ENCODE results near the gene ASB15.

DNA sequence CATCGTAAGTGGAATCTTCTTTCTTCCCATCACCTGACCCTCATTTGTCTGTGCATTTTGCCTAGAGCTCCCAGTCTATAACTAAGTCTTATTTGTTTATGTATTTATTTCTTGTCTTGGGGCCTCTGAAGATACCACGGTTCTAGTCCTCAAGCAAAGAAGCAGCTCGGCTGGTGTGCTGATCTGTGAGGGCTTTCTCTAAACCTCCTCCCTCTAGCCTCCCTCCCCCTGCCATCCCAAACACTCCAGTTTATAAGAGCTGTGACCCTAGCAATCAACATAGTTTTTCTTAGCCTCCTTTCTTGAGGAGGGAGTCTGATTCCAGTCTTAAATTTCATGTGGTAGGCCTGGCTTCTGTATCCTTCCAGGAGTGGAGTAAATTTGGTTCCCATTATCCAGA, 28.3 kb upstream of the ASB15 start:
- TF ChIP-seq, protein P1, sequence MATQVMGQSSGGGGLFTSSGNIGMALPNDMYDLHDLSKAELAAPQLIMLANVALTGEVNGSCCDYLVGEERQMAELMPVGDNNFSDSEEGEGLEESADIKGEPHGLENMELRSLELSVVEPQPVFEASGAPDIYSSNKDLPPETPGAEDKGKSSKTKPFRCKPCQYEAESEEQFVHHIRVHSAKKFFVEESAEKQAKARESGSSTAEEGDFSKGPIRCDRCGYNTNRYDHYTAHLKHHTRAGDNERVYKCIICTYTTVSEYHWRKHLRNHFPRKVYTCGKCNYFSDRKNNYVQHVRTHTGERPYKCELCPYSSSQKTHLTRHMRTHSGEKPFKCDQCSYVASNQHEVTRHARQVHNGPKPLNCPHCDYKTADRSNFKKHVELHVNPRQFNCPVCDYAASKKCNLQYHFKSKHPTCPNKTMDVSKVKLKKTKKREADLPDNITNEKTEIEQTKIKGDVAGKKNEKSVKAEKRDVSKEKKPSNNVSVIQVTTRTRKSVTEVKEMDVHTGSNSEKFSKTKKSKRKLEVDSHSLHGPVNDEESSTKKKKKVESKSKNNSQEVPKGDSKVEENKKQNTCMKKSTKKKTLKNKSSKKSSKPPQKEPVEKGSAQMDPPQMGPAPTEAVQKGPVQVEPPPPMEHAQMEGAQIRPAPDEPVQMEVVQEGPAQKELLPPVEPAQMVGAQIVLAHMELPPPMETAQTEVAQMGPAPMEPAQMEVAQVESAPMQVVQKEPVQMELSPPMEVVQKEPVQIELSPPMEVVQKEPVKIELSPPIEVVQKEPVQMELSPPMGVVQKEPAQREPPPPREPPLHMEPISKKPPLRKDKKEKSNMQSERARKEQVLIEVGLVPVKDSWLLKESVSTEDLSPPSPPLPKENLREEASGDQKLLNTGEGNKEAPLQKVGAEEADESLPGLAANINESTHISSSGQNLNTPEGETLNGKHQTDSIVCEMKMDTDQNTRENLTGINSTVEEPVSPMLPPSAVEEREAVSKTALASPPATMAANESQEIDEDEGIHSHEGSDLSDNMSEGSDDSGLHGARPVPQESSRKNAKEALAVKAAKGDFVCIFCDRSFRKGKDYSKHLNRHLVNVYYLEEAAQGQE (IDR thresholded peaks at IDR 0.05; ENCODE audit: borderline replicate concordance): no peak
- TF ChIP-seq, protein P2, sequence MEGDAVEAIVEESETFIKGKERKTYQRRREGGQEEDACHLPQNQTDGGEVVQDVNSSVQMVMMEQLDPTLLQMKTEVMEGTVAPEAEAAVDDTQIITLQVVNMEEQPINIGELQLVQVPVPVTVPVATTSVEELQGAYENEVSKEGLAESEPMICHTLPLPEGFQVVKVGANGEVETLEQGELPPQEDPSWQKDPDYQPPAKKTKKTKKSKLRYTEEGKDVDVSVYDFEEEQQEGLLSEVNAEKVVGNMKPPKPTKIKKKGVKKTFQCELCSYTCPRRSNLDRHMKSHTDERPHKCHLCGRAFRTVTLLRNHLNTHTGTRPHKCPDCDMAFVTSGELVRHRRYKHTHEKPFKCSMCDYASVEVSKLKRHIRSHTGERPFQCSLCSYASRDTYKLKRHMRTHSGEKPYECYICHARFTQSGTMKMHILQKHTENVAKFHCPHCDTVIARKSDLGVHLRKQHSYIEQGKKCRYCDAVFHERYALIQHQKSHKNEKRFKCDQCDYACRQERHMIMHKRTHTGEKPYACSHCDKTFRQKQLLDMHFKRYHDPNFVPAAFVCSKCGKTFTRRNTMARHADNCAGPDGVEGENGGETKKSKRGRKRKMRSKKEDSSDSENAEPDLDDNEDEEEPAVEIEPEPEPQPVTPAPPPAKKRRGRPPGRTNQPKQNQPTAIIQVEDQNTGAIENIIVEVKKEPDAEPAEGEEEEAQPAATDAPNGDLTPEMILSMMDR (IDR thresholded peaks at IDR 0.05; ENCODE audit: poor library complexity, severe bottlenecking): no peak
- TF ChIP-seq EZH2 (IDR thresholded peaks at IDR 0.05; ENCODE audit: borderline replicate concordance, insufficient read depth, low read length, poor library complexity, severe bottlenecking): no peak
- TF ChIP-seq POLR2AphosphoS5 (IDR thresholded peaks at IDR 0.05): no peak
- TF ChIP-seq RAD21 (conservative IDR thresholded peaks at IDR 0.05): no peak
- TF ChIP-seq TAF1 (IDR thresholded peaks at IDR 0.05; ENCODE audit: low read depth): no peak
- no peak for TF ChIP-seq EP300 (conservative IDR thresholded peaks at IDR 0.05; ENCODE audit: poor library complexity, severe bottlenecking)

Measured in neural cell (in vitro differentiated cells).